Osteoblast (primary cell): Measurements from ENCODE around the gene TMEM221. TPM values are rescaled to one million over a fixed set of nuclear protein-coding genes. Genes with fewer than 3 reads are reported as not detected.
A peak's percentile ranks its signal among the peaks of the same experiment; 100 is the strongest.

Experiments used
- DNase-seq: peaks from one replicate; pipeline ENCODE4 v3.0.0; 2011; ENCODE audit warnings: low spot score, mixed read lengths; ENCODE audit not compliant: insufficient read length; ENCODE audit errors: missing footprints
- H2AFZ ChIP-seq: 2 replicates; pipeline ENCODE4 v1.6.0; 2011; ENCODE audit warnings: mild to moderate bottlenecking, low read length
- H3K27ac ChIP-seq: 2 replicates; pipeline ENCODE4 v1.5.1; 2011; ENCODE audit warnings: mild to moderate bottlenecking, low read depth, low read length, moderate library complexity
- H3K27me3 ChIP-seq: 2 replicates; pipeline ENCODE4 v1.6.0; 2012; ENCODE audit warnings: mild to moderate bottlenecking, control low read depth, inconsistent platforms, low read length, moderate library complexity; ENCODE audit not compliant: insufficient read depth
- H3K36me3 ChIP-seq: 2 replicates; pipeline ENCODE4 v1.5.1; 2011; ENCODE audit warnings: mild to moderate bottlenecking, low read length, control low read depth, moderate library complexity; ENCODE audit not compliant: insufficient read depth
- H3K4me1 ChIP-seq: 2 replicates; pipeline ENCODE4 v1.5.1; 2011; ENCODE audit warnings: mild to moderate bottlenecking, low read length, control low read depth, moderate library complexity; ENCODE audit not compliant: insufficient read depth
- H3K4me2 ChIP-seq: 2 replicates; pipeline ENCODE4 v1.6.0; 2011; ENCODE audit warnings: mild to moderate bottlenecking, low read length; ENCODE audit not compliant: insufficient read depth
- H3K4me3 ChIP-seq: fragments of 200-600 bp; sonication (generic); 3 replicates; pipeline ENCODE4 v1.5.1; 2012; ENCODE audit warnings: mild to moderate bottlenecking, low read length, inconsistent platforms; ENCODE audit not compliant: insufficient read depth
- H3K79me2 ChIP-seq: 2 replicates; pipeline ENCODE4 v1.6.0; 2012; ENCODE audit warnings: mild to moderate bottlenecking, low read length, control low read depth, inconsistent platforms; ENCODE audit not compliant: insufficient read depth
- H3K9me3 ChIP-seq: 2 replicates; pipeline ENCODE4 v1.5.1; 2011; ENCODE audit warnings: low read depth, low read length, control low read depth
- H4K20me1 ChIP-seq: 2 replicates; pipeline ENCODE4 v1.6.0; 2012; ENCODE audit warnings: mild to moderate bottlenecking, low read length, control low read depth; ENCODE audit not compliant: insufficient read depth
- CTCF ChIP-seq: IDR thresholded peaks from 2 replicates; pipeline ENCODE4 v1.5.1; 2011; ENCODE audit warnings: mild to moderate bottlenecking, low read depth, low read length, moderate library complexity; ENCODE audit errors: extremely low read depth
- total RNA-seq: library from RNA; depleted of rRNA; stranded (reverse); fragments of >200 nt; gene quantifications from 2 replicates; pipeline ENCODE4 v1.2.3, GENCODE V29; 2012

Gene TMEM221
- total RNA-seq, 1 donor, result not detected

GRCh38 chr19:17391371-17392151 is 56.9 kb downstream of the TMEM221 start:
- peak overlapping the region; percentile 41 for H3K4me3 ChIP-seq
- no peaks in the 10 kb centered on the region for H3K36me3 ChIP-seq
- peak; percentile 82 for DNase-seq
- no peak overlapping the region for H3K27ac ChIP-seq
- no peak for TF ChIP-seq CTCF
- no peaks in the 10 kb centered on the region for H4K20me1 ChIP-seq
- H3K4me1 ChIP-seq, result peaks cover 9% of the 10 kb centered on the region
- peak overlapping the region; percentile 92 for H3K4me2 ChIP-seq
- no peaks in the 10 kb centered on the region for H3K79me2 ChIP-seq
- peak overlapping the region; percentile 80 for H2AFZ ChIP-seq
- peaks cover 21% of the 10 kb centered on the region for H3K27me3 ChIP-seq
- H3K9me3 ChIP-seq, result no peaks in the 10 kb centered on the region

GRCh38 chr19:17390665-17391370 is 57.6 kb downstream of the TMEM221 start:
- Histone ChIP-seq H3K9me3 (no peaks in the 10 kb centered on the region), H3K36me3 (no peaks in the 10 kb centered on the region), H4K20me1 (no peaks in the 10 kb centered on the region), H3K79me2 (no peaks in the 10 kb centered on the region), H3K27ac (no peak overlapping the region), H3K27me3 (peaks cover 21% of the 10 kb centered on the region), H3K4me2 (peak overlapping the region; percentile 92), H2AFZ (peak overlapping the region; percentile 89), H3K4me1 (peaks cover 9% of the 10 kb centered on the region), H3K4me3 (peak overlapping the region; percentile 69)
- DNase-seq, result peak; percentile 100
- peak; percentile 54 for TF ChIP-seq CTCF

- DNase-seq, result peak; percentile 43
- Histone ChIP-seq H3K27ac (no peak overlapping the region), H3K4me3 (peak overlapping the region; percentile 69)
These were observed 58.4 kb downstream of the TMEM221 start for GRCh38 chr19:17389957-17390664.

More at GRCh38 chr19:17389957-17390664, 58.4 kb downstream of the TMEM221 start:
- peak overlapping the region; percentile 92 for H3K4me2 ChIP-seq
- no peak for TF ChIP-seq CTCF
- peaks cover 9% of the 10 kb centered on the region for H3K4me1 ChIP-seq
- H4K20me1 ChIP-seq, result no peaks in the 10 kb centered on the region
- no peaks in the 10 kb centered on the region for H3K36me3 ChIP-seq
- H2AFZ ChIP-seq, result peak overlapping the region; percentile 89
- H3K9me3 ChIP-seq, result no peaks in the 10 kb centered on the region
- H3K79me2 ChIP-seq, result no peaks in the 10 kb centered on the region
- H3K27me3 ChIP-seq, result peaks cover 21% of the 10 kb centered on the region
